Right lobe of liver (tissue), 4 donors: Measurements from ENCODE around the gene SAFB2.

Experiments
- CTCF ChIP-seq, 4 donors: fragments of 200-600 bp in 3 of 4; fragments of 450-650 bp in 1 of 4; IDR thresholded peaks; one replicate each; pipeline versions ENCODE4 v1.5.1 to v1.8.0; 2016 to 2022; ENCODE audit warnings: antibody characterized with exemption in 4 of 4, mild to moderate bottlenecking in 2 of 4
- POLR2A ChIP-seq: fragments of 450-650 bp; IDR thresholded peaks from one replicate; pipeline ENCODE4 v1.6.1; 2017; ENCODE audit warnings: antibody characterized with exemption, mild to moderate bottlenecking
- donor health status: DM: no; HTN: no; CAD: no.
- donor health status: DM: no; HTN: no; CAD: no.
- donor health status: DM: no; HTN: yes; CAD: no.

DNA sequence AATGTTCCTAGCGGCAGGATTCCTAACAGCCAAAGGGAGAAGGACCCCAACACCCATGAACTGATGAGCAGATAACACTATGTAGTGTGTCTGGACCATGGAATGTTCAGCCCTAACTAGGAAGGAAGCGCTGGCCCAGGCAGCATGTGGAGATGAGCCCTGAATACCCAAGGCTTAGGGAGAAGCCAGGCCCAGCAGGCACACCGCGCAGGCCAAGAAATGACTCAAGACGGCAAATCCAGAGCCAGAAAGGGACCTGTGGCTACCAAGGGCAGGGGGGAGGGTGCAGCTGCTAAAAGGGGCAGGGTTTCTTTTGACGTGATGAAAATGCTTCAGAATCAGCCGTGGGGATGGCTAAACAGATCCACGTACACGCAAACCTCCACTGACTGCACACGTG lies 34.1 kb downstream of the SAFB2 start:
- no peak for TF ChIP-seq CTCF (IDR thresholded peaks at IDR 0.05)
- no peak for TF ChIP-seq POLR2A
